A549 (cell line): ENCODE measurements around the gene MYO15A. TPM values are rescaled to one million over a fixed set of nuclear protein-coding genes. Genes with fewer than 3 reads are reported as not detected.
A peak's percentile ranks its signal among the peaks of the same experiment; 100 is the strongest.

Experiments
- ATAC-seq, 2 experiments: fragments of 200-7000 bp in 1 of 2; fragments of >200 bp in 1 of 2; cut with Nextera tagmentation in 1 of 2; cut with Tn5 transposase in 1 of 2; 3 replicates each; pipeline versions ENCODE4 v1.8.0 to v1.9.1; 2018 to 2020; ENCODE audit warnings: mild to moderate bottlenecking in 1 of 2, moderate library complexity in 1 of 2
- CTCF ChIA-PET: fragments of 300-600 bp; sonication (Branson Sonifier 250); formaldehyde crosslinking; extraction: SDS; loops from one replicate; lab custom pipeline; 2021; ENCODE audit warnings: antibody characterized with exemption, inconsistent platforms; lab: Yijun Ruan, JAX
- POLR2A ChIA-PET: fragments of 350-600 bp; formaldehyde crosslinking; extraction: SDS; loops from one replicate; lab custom pipeline; 2021; ENCODE audit warnings: antibody characterized with exemption, inconsistent platforms; lab: Yijun Ruan, JAX
- DNase-seq, 2 experiments: peaks; one replicate each; pipeline versions ENCODE4 v3.0.0 to v3.0.0-alpha.2; 2011 to 2016; ENCODE audit warnings: low read depth in 1 of 2, low spot score in 1 of 2
- FAIRE-seq: peaks from 2 replicates; lab custom pipeline; 2011; peaks lifted over from hg19 to GRCh38; lab: Jason Lieb, UNC
- H3K27ac ChIP-seq, 2 experiments: fragments of >200 bp; sonication (Bioruptor Twin); formaldehyde crosslinking; 3 replicates each; pipeline ENCODE4 v1.5.1; 2016 to 2017
- H3K4me1 ChIP-seq: fragments of >200 bp; sonication (Bioruptor Twin); formaldehyde crosslinking; 3 replicates; pipeline ENCODE4 v1.6.1; 2016
- H3K4me2 ChIP-seq: fragments of >200 bp; sonication (Bioruptor Twin); formaldehyde crosslinking; 3 replicates; pipeline ENCODE4 v1.6.1; 2016
- H3K4me3 ChIP-seq: fragments of >200 bp; sonication (Bioruptor Twin); formaldehyde crosslinking; 3 replicates; pipeline ENCODE4 v1.5.1; 2016
- H3K9me3 ChIP-seq: fragments of >200 bp; sonication (Bioruptor Twin); formaldehyde crosslinking; 3 replicates; pipeline ENCODE4 v1.6.1; 2016
- CBX2 ChIP-seq: fragments of 200-600 bp; sonication (generic); IDR thresholded peaks from 2 replicates; pipeline ENCODE4 v1.6.1; 2016; ENCODE audit warnings: low read depth, mild to moderate bottlenecking, borderline replicate concordance
- CHD4 ChIP-seq: fragments of 200-600 bp; sonication (generic); IDR thresholded peaks from 2 replicates; pipeline ENCODE4 v1.6.1; 2016; ENCODE audit warnings: antibody characterized with exemption, mild to moderate bottlenecking, borderline replicate concordance
- CTCF ChIP-seq: fragments of >200 bp; sonication (Bioruptor Twin); formaldehyde crosslinking; IDR thresholded peaks from 3 replicates; pipeline ENCODE4 v1.5.1; 2016
- E2F6 ChIP-seq: IDR thresholded peaks from 2 replicates; pipeline ENCODE4 v1.6.1; 2012; ENCODE audit warnings: low read depth, borderline replicate concordance
- ELK1 ChIP-seq: fragments of 150-350 bp; IDR thresholded peaks from 2 replicates; pipeline ENCODE4 v1.6.1; 2014; ENCODE audit warnings: low read depth, mild to moderate bottlenecking, low read length
- EP300 ChIP-seq, 2 experiments: fragments of >200 bp; sonication (Bioruptor Twin); formaldehyde crosslinking; IDR thresholded peaks; 2 replicates in 1 of 2; 3 replicates in 1 of 2; pipeline ENCODE4 v1.6.1; 2016 to 2017
- ESRRA ChIP-seq: fragments of 150-350 bp; IDR thresholded peaks from 2 replicates; pipeline ENCODE4 v1.6.1; 2014; ENCODE audit warnings: mild to moderate bottlenecking, low read length, borderline replicate concordance
- HOXA7 ChIP-seq: fragments of 250-450 bp; sonication (Bioruptor Pico); IDR thresholded peaks from 2 replicates; pipeline ENCODE4 v1.5.0; 2020; ENCODE audit warnings: mild to moderate bottlenecking, moderate library complexity
- HOXB5 ChIP-seq: fragments of 250-450 bp; sonication (Bioruptor Pico); IDR thresholded peaks from 2 replicates; pipeline ENCODE4 v1.5.0; 2020; ENCODE audit warnings: mild to moderate bottlenecking, moderate library complexity
- KDM5A ChIP-seq: fragments of 200-600 bp; sonication (generic); IDR thresholded peaks from 2 replicates; pipeline ENCODE4 v1.6.1; 2016; ENCODE audit warnings: antibody characterized with exemption, mild to moderate bottlenecking
- MAFK ChIP-seq: fragments of 450-650 bp; IDR thresholded peaks from 2 replicates; pipeline ENCODE4 v1.6.1; 2014; ENCODE audit not compliant: partially characterized antibody
- NR3C1 ChIP-seq: fragments of >200 bp; sonication (Bioruptor Twin); formaldehyde crosslinking; IDR thresholded peaks from 3 replicates; pipeline ENCODE4 v1.6.1; 2017
- PHF8 ChIP-seq: fragments of 200-600 bp; sonication (generic); IDR thresholded peaks from 2 replicates; pipeline ENCODE4 v1.6.1; 2016; ENCODE audit warnings: low read depth, mild to moderate bottlenecking, antibody characterized with exemption, moderate library complexity, borderline replicate concordance
- RARB ChIP-seq: fragments of 250-450 bp; sonication (Bioruptor Pico); IDR thresholded peaks from 2 replicates; pipeline ENCODE4 v1.8.0; 2021; ENCODE audit warnings: mild to moderate bottlenecking, moderate library complexity
- REST ChIP-seq: fragments of 200-600 bp; sonication (generic); IDR thresholded peaks from 2 replicates; pipeline ENCODE4 v1.6.1; 2016; ENCODE audit warnings: antibody characterized with exemption, mild to moderate bottlenecking, moderate library complexity
- TP53 ChIP-seq: fragments of 250-450 bp; sonication (Bioruptor Pico); IDR thresholded peaks from 2 replicates; pipeline ENCODE4 v1.5.0; 2021; ENCODE audit warnings: mild to moderate bottlenecking, moderate library complexity
- WGBS: methylation state at CpG from one replicate; pipeline ENCODE4 v1.1.6; 2017; ENCODE audit errors: missing lambda C conversion rate; 5-methylcytosine and 5-hydroxymethylcytosine counted together
- polyA minus RNA-seq: library from RNA; depleted of rRNA, polyadenylated mRNA; stranded (reverse); fragments of >200 nt; gene quantifications from 2 replicates; pipeline ENCODE4 v1.2.3, GENCODE V29; 2011; rRNA and poly(A)+ RNA removed
- polyA plus RNA-seq, 4 experiments: library from polyadenylated mRNA; depleted of rRNA in 3 of 4; stranded (reverse); fragments of >200 nt; fragmentation: RNase III in 1 of 4; extraction: RNeasy Plus Mini Kit Qiagen cat#74134 plus additional on column Dnase treatment in 1 of 4; gene quantifications; 2 replicates in 3 of 4; 3 replicates in 1 of 4; pipeline ENCODE4 v1.2.3, GENCODE V29; 2011 to 2017

Gene MYO15A, protein sequence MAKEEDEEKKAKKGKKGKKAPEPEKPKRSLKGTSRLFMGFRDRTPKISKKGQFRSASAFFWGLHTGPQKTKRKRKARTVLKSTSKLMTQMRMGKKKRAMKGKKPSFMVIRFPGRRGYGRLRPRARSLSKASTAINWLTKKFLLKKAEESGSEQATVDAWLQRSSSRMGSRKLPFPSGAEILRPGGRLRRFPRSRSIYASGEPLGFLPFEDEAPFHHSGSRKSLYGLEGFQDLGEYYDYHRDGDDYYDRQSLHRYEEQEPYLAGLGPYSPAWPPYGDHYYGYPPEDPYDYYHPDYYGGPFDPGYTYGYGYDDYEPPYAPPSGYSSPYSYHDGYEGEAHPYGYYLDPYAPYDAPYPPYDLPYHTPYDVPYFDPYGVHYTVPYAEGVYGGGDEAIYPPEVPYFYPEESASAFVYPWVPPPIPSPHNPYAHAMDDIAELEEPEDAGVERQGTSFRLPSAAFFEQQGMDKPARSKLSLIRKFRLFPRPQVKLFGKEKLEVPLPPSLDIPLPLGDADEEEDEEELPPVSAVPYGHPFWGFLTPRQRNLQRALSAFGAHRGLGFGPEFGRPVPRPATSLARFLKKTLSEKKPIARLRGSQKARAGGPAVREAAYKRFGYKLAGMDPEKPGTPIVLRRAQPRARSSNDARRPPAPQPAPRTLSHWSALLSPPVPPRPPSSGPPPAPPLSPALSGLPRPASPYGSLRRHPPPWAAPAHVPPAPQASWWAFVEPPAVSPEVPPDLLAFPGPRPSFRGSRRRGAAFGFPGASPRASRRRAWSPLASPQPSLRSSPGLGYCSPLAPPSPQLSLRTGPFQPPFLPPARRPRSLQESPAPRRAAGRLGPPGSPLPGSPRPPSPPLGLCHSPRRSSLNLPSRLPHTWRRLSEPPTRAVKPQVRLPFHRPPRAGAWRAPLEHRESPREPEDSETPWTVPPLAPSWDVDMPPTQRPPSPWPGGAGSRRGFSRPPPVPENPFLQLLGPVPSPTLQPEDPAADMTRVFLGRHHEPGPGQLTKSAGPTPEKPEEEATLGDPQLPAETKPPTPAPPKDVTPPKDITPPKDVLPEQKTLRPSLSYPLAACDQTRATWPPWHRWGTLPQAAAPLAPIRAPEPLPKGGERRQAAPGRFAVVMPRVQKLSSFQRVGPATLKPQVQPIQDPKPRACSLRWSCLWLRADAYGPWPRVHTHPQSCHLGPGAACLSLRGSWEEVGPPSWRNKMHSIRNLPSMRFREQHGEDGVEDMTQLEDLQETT (N-terminal part only)
- polyA plus RNA-seq (2011; rRNA removed) = 0.22 and 0.24 TPM in 2 replicates
- polyA plus RNA-seq (2012; cell fraction: cytosol; rRNA removed) = 0.21 and 0.26 TPM in 2 replicates
- polyA plus RNA-seq (2012; cell fraction: nucleus; rRNA removed) = 0.91 and 1.1 TPM in 2 replicates
- polyA plus RNA-seq (2017; fragmentation: RNase III; extraction: RNeasy Plus Mini Kit Qiagen cat#74134 plus additional on column Dnase treatment) = 0.07 to 0.36 TPM (median 0.26 TPM) in 3 replicates
- polyA minus RNA-seq = 0.19 and 0.25 TPM in 2 replicates

DNA sequence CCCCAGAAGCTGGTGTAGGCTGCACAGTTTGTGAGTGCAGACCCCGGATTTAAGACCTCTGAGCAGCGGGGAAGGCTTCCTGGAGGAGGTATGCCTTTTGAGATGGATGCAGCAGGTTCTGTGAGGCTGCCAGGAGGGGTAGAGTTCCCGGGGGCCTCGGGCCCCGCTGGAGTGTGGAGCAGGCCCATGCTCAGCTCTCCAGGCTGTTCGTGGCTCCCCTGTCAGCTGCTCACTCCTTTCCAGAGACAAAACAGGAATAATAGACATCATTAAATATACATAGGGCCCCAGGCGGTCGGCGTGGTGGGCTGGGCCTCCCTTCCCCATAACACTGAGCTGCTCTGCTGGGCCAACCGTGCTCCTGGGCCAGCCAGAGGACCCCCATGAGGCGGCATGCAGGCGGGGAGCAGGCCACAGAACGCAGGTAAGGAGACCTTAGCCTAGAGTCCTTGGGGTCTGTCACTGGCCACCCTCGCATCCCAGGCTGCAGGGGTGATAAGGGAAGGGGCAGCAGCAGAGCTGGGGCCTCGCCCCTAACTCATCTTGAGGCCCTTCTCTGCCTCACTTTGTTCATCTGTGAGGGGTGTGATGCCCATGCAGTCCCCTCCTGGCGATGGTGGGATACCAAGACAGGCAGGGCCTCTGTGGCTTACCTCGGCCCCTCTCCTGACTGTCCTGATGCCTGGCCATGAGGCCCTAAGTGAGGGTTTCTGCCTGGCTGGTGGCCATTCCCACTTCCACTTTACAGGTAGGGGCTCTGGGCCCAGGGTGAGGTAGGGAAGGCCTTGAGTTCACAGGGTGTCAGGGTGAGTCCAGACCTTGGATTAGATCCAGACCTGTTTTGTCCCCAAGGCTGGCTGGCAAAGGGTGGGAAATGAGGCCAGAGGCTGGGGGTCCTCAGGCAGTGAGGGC lies at the start of gene MYO15A:
TSS of gene MYO15A (plus strand) at position 356 of the 912 bp plus-strand sequence. CDS start 10,045 bp downstream, outside the sequence.
- ChIA-PET CTCF (interaction anchor here (0.7 to 2.0 kb wide), 3 partner anchors 15 to 33 kb away, joined by 3 to 11 read pairs (median 4); no protein-coding TSS in a partner anchor), POLR2A (no interaction called here)
- peak in 1 of 2 experiments; percentile 2; a peak in 2 of 6 replicates for ATAC-seq
- WGBS = 90% methylated on average over 17 of the region's 17 CpGs
- no peak within 1 kb of the TSS for H3K27ac ChIP-seq
- TF ChIP-seq TP53 (no peak), EP300 (IDR thresholded peaks at IDR 0.05) (no peak), REST (no peak), CHD4 (no peak), RARB (CRISPR knock-in tag) (no peak), HOXA7 (no peak), HOXB5 (no peak), ELK1 (no peak), CTCF (no peak), MAFK (no peak), CBX2 (no peak), E2F6 (no peak), NR3C1 (no peak), PHF8 (no peak), KDM5A (no peak), ESRRA (no peak)
- TF ChIP-seq, all 56 proteins: peak for 0
- H3K4me1 ChIP-seq = no peaks in the 10 kb centered on the region
- H3K4me2 ChIP-seq = no peak within 1 kb of the TSS
- no peak for FAIRE-seq
- no peak within 1 kb of the TSS for H3K4me3 ChIP-seq
- no peak for DNase-seq
- H3K9me3 ChIP-seq = no peaks in the 10 kb centered on the region
